ENCODE results near the gene CYB5RL. TPM values are rescaled to one million over a fixed set of nuclear protein-coding genes. Genes with fewer than 3 reads are reported as not detected.

Gene CYB5RL
- total RNA-seq, 2 donors from 2014 or later: 8.7 to 9.0 TPM

DNA sequence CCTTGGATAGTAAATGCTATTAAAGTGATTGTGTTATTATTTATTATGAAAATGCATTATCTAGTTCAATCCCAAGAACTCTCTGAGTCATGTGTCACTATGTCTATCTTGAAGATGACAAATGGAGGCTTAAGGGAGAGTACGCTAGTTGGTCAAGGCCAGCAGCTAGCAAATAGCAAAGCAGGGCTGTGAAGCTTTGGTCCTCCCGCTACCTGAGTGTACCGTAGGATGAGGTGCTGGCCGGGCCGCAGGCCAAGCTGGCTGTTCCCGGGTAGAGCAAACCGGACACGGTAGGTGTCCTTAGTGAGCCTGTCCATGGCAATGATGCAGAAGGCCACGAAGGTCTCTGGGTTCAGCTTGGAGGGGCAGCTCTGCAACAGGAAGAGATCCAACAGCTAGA, 9.3 kb downstream of the CYB5RL start:
- no peak overlapping the region for H3K4me3 ChIP-seq
- H3K9me3 ChIP-seq: no peaks in the 10 kb centered on the region
- no peaks in the 10 kb centered on the region for H3K4me1 ChIP-seq (ENCODE audit: control insufficient read depth in 1 of 2, low read depth in 2 of 2)
- TF ChIP-seq, protein P1, sequence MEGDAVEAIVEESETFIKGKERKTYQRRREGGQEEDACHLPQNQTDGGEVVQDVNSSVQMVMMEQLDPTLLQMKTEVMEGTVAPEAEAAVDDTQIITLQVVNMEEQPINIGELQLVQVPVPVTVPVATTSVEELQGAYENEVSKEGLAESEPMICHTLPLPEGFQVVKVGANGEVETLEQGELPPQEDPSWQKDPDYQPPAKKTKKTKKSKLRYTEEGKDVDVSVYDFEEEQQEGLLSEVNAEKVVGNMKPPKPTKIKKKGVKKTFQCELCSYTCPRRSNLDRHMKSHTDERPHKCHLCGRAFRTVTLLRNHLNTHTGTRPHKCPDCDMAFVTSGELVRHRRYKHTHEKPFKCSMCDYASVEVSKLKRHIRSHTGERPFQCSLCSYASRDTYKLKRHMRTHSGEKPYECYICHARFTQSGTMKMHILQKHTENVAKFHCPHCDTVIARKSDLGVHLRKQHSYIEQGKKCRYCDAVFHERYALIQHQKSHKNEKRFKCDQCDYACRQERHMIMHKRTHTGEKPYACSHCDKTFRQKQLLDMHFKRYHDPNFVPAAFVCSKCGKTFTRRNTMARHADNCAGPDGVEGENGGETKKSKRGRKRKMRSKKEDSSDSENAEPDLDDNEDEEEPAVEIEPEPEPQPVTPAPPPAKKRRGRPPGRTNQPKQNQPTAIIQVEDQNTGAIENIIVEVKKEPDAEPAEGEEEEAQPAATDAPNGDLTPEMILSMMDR (IDR thresholded peaks at IDR 0.05): no peak
- H3K27ac ChIP-seq: no peak overlapping the region
- DNase-seq (ENCODE audit: low spot score) (no peak), ATAC-seq (ENCODE audit: insufficient number of reproducible peaks, low FRiP score, low read depth) (no peak)
- peaks cover 23% of the 10 kb centered on the region for H3K36me3 ChIP-seq
- H3K27me3 ChIP-seq (replicated peaks; ENCODE audit: insufficient read depth): no peaks in the 10 kb centered on the region

DNA sequence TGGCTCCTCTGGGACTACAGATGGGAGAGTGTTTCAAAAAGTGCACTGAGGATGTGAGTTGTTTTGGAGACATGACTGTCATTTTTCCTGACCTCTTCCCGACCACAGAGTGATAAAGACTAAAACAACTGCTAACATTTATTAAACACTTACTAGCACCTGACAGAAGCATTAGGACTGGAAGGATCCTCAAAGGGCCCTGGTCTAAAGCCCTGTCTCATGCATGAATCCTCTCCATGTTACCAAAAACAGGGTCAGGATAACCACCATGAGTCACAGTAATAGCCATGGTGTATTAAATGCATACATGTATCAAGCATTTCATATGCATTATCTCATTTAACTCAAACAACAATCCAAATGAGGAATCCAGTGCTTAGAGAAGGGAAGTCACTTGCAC, 11.5 kb downstream of the CYB5RL start:
- DNase-seq (ENCODE audit: low spot score) (no peak), ATAC-seq (ENCODE audit: insufficient number of reproducible peaks, low FRiP score, low read depth) (no peak)
- no peak overlapping the region for H3K4me3 ChIP-seq
- H3K4me1 ChIP-seq (ENCODE audit: control insufficient read depth in 1 of 2, low read depth in 2 of 2): no peaks in the 10 kb centered on the region
- no peak overlapping the region for H3K27ac ChIP-seq
- no peaks in the 10 kb centered on the region for H3K9me3 ChIP-seq
- H3K27me3 ChIP-seq (replicated peaks; ENCODE audit: insufficient read depth): no peaks in the 10 kb centered on the region
- TF ChIP-seq, protein P1 (IDR thresholded peaks at IDR 0.05): no peak
- peaks cover 13% of the 10 kb centered on the region for H3K36me3 ChIP-seq

DNA sequence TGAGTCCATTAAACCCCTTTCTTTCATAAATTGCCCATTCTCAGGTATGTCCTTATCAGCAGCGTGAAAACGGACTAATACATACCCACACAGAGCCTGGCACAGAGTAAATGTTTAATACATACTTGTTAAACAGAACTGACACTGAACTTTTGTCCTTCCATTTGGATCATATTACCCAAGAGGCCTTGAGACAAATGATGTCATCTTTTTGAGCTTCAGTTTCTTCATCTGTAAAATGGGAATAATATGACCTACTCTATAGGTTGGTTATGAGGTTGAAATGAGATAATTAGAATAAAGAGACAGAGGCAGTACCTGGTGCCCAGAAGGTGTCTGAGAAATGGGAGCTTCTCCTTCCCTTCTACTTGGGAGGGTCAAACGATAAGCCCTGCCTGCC, 13.8 kb downstream of the CYB5RL start:
- ATAC-seq (ENCODE audit: insufficient number of reproducible peaks, low FRiP score, low read depth) (no peak), DNase-seq (ENCODE audit: low spot score) (no peak)
- Histone ChIP-seq H3K36me3 (peaks cover 9% of the 10 kb centered on the region), H3K27ac (no peak overlapping the region), H3K4me3 (no peak overlapping the region), H3K9me3 (no peaks in the 10 kb centered on the region), H3K27me3 (replicated peaks; ENCODE audit: insufficient read depth) (no peaks in the 10 kb centered on the region), H3K4me1 (ENCODE audit: control insufficient read depth in 1 of 2, low read depth in 2 of 2) (no peaks in the 10 kb centered on the region)
- TF ChIP-seq, protein P1 (IDR thresholded peaks at IDR 0.05): no peak

DNA sequence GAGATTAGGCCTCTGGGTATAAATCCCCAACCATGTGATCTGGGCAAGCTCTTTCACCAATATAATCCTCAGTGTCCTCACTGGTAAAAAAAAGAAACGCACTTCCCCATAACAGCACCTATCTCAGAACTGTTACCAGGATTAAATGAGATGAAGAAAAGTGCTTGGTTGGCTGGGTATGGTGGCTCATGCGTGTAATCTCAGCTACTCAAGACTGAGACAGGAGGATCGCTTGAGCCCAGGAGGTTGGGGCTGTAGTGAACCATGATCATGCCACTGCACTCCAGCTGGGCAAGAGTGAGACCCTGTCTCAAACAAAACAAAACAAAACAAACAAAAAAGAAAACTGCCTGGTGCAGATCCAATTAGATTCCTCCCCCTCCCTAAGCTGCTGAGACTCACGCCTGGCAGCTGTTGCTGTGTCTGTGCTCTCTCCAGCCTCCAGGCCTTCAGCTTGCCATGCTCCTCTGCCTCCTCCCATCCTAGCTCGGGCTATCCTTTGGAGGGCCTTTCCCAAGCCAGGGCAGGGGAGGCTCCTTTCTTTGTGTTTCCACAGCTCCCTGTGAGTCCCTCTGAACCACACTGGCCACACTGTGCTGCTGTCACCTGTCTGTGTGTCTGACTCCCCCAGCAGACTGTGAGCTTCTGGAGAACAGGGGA, 19.0 kb downstream of the CYB5RL start:
- H3K9me3 ChIP-seq: no peaks in the 10 kb centered on the region
- DNase-seq (ENCODE audit: low spot score) (no peak), ATAC-seq (ENCODE audit: insufficient number of reproducible peaks, low FRiP score, low read depth) (no peak)
- no peak overlapping the region for H3K27ac ChIP-seq
- TF ChIP-seq, protein P1 (IDR thresholded peaks at IDR 0.05): no peak
- no peaks in the 10 kb centered on the region for H3K27me3 ChIP-seq (replicated peaks; ENCODE audit: insufficient read depth)
- H3K4me3 ChIP-seq: no peak overlapping the region
- peaks cover 4% of the 10 kb centered on the region for H3K36me3 ChIP-seq
- no peaks in the 10 kb centered on the region for H3K4me1 ChIP-seq (ENCODE audit: control insufficient read depth in 1 of 2, low read depth in 2 of 2)

DNA sequence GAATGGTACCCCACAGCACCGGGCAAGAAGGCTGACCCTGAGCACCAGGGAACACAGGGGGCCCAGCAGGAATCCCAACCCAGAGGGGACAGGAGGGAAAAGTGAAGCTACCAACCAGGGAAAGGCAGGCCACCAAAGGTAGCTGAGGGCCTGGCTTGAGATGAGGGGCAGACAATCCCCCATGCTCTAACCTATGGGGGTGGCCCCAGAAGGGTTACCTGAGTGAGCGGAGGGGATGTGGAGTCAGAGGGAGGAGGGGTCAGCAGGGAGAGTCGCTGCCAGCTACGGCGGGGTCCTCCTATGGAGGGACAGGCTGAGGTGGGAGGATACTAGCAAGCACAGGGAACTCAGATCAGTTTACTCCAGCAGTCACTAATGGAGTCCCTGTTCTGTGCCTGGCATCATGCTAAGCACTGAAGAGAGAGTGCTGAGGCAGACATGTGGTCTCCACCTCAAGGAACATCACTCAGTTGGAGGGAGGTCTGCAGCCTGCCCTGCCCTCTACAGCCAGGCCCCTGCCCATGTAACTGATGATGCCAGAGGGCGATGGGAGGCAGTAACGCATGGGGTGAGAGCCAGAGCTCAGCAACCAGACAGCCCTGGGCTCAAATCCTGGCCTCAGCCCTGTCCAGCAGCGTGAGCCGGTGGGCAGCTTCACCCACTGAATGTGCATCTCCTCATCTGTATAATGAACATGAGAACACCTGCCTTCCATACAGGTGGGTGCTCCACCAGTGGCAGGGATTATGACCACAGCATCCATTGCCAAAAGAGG, 21.3 kb downstream of the CYB5RL start:
- H3K4me3 ChIP-seq: no peak overlapping the region
- ATAC-seq (ENCODE audit: insufficient number of reproducible peaks, low FRiP score, low read depth) (no peak), DNase-seq (ENCODE audit: low spot score) (no peak)
- no peak overlapping the region for H3K27ac ChIP-seq
- H3K9me3 ChIP-seq: no peaks in the 10 kb centered on the region
- TF ChIP-seq, protein P1 (IDR thresholded peaks at IDR 0.05): no peak
- no peaks in the 10 kb centered on the region for H3K4me1 ChIP-seq (ENCODE audit: control insufficient read depth in 1 of 2, low read depth in 2 of 2)
- no peaks in the 10 kb centered on the region for H3K27me3 ChIP-seq (replicated peaks; ENCODE audit: insufficient read depth)
- peaks cover 9% of the 10 kb centered on the region for H3K36me3 ChIP-seq
